ENCODE data around the gene FCF1.

FCF1 gene

DNA sequence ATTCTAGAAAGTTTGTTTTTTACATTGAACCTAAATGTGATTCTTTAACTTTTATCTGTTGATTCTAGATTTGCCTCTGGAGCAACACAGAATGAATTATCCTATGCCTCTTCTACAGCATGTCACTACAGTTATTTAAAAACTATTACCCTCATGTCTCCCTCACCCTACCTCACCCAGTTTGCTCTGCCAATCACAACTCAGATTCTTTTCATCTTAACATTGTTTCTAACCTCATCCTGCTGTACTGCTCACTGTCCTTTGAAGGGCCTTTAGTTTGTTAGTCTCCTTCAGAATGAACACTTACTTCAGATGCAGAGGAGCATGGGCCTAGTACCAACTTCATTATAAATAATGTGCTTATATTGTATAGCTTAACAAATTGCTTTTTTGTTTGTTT, 71.7 kb downstream of the FCF1 start:
- no peak for DNase-seq

DNA sequence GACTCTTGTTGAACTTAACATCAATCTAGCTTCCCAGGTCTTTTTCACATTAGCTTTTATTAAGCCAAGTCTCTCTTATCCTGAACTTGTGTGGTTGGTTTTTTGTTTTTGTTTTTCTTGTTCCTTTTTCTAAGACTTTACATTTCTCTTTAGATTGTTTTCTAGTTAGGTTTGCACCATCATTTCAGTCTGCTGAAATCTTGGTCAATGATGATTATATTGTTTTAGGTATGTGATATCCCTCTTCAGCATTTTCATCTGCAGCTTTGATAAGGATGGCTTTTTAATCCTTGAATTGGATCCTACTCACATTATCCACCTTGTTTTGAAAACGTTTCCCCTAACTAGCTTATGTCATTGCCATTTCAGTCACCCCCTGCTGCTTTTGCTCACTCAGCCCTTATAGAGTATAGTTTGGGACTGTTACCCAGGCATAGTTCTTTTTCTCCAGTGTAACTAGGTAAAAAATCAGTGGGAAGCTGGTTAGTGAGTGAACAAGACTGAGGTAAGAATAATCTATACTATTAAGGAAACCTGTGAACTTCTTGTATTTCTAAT, 72.2 kb downstream of the FCF1 start:
- DNase-seq: no peak

DNA sequence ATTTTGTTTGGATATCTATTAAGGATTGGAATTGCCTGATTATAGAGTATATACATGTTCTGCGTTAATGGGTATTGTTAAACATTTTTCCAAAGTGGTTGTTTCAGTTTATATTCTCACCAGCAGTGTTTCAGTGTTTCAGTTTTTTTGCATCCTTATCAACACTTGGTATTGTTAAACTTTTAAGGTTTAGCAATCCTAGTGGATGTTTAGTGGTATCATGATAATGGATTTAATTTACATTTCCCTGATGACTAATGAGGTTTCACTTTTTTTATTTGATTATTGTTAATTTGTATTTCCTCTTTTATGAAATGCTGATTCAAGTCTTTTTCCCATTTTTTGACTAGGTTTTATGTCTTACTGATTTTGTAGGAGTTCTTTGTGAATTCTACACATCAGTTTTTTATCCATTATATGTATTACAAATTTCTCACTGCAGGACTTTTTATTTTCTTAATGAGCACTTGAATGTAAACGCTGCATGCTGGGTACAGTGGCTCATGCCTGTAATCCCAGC, 73.9 kb downstream of the FCF1 start:
- no peak for DNase-seq

Measured in activated CD4-positive, CD25-positive, alpha-beta regulatory T cell treated with anti-CD3 and anti-CD28 coated beads, Interleukin-2, amount 50 U/mL, for 72 hours (primary cell).